Activated B cell treated with CpG ODN at 0.5 μM for 24 hours (primary cell): ENCODE measurements around the gene ST6GALNAC3. TPM values are rescaled to one million over a fixed set of nuclear protein-coding genes. Genes with fewer than 3 reads are reported as not detected.

Experiments used
- ATAC-seq: fragments of 200-7000 bp; cut with Tn5 transposase; one replicate; pipeline ENCODE4 v1.10.0; 2021; ENCODE audit warnings: low read depth, mild to moderate bottlenecking, moderate library complexity
- CTCF ChIA-PET: fragments of 350-600 bp; sonication (Branson Sonifier 250); formaldehyde crosslinking; loops from one replicate; lab custom pipeline; 2021; ENCODE audit warnings: antibody characterized with exemption; lab: Charles Lee
- POLR2A ChIA-PET: fragments of 350-600 bp; sonication (Branson Sonifier 250); formaldehyde crosslinking; loops from one replicate; lab custom pipeline; 2021; ENCODE audit warnings: antibody characterized with exemption; lab: Charles Lee
- DNase-seq: peaks from one replicate; pipeline ENCODE4 v3.0.0; 2022
- H3K27ac Mint-ChIP-seq: one replicate; pipeline ENCODE4 v1.8.0; 2020; ENCODE audit warnings: mixed read lengths
- H3K27me3 Mint-ChIP-seq: one replicate; pipeline ENCODE4 v1.8.0; 2021; ENCODE audit warnings: mixed read lengths
- H3K36me3 Mint-ChIP-seq: one replicate; pipeline ENCODE4 v1.8.0; 2021; ENCODE audit warnings: low read depth, mixed read lengths
- H3K4me1 Mint-ChIP-seq: one replicate; pipeline ENCODE4 v1.8.0; 2021; ENCODE audit warnings: mixed read lengths
- H3K4me3 Mint-ChIP-seq: one replicate; pipeline ENCODE4 v1.8.0; 2020; ENCODE audit warnings: mild to moderate bottlenecking, mixed read lengths
- H3K9me3 Mint-ChIP-seq: one replicate; pipeline ENCODE4 v1.8.0; 2020; ENCODE audit warnings: mixed read lengths
- CTCF ChIP-seq: fragments of 200-600 bp; IDR thresholded peaks from one replicate; pipeline ENCODE4 v1.8.0; 2022; ENCODE audit warnings: antibody characterized with exemption, mild to moderate bottlenecking
- intact Hi-C: fragments of 100-400 bp; cut with micrococcal nuclease; formaldehyde crosslinking; loops from one replicate; pipeline ENCODE4 v1.15.1; 2024
- total RNA-seq: library from RNA; stranded (reverse); gene quantifications from 2 replicates; pipeline ENCODE4 v1.2.3, GENCODE V29; 2022

Gene ST6GALNAC3
- total RNA-seq, 1 donor from 2014 or later, result 12.6 TPM

- H3K27ac Mint-ChIP-seq, result no peak overlapping the region
- H3K4me1 Mint-ChIP-seq, result peaks cover 7% of the 10 kb centered on the region
- no peaks in the 10 kb centered on the region for H3K9me3 Mint-ChIP-seq
- DNase-seq, result no peak
- H3K4me3 Mint-ChIP-seq, result no peak overlapping the region
- ATAC-seq, result no peak
- no peaks in the 10 kb centered on the region for H3K36me3 Mint-ChIP-seq
- H3K27me3 Mint-ChIP-seq, result no peaks in the 10 kb centered on the region
- no peak for TF ChIP-seq CTCF
- intact Hi-C loops, result no loop called here
- ChIA-PET POLR2A (no interaction called here), CTCF (no interaction called here)
Observed at GRCh38 chr1:76254104-76255030, 179.8 kb downstream of the ST6GALNAC3 start.

GRCh38 chr1:76256289-76257223 lies 182.0 kb downstream of the ST6GALNAC3 start:
- ATAC-seq (no peak), DNase-seq (no peak)
- Mint-ChIP-seq H3K4me1 (peaks cover 14% of the 10 kb centered on the region), H3K36me3 (no peaks in the 10 kb centered on the region), H3K9me3 (no peaks in the 10 kb centered on the region), H3K4me3 (no peak overlapping the region), H3K27me3 (no peaks in the 10 kb centered on the region), H3K27ac (no peak overlapping the region)
- POLR2A ChIA-PET, result no interaction called here
- intact Hi-C loops, result no loop called here
- CTCF ChIA-PET, result no interaction called here
- TF ChIP-seq CTCF, result no peak

GRCh38 chr1:76257823-76258222 lies 183.3 kb downstream of the ST6GALNAC3 start:
- Mint-ChIP-seq H3K9me3 (no peaks in the 10 kb centered on the region), H3K4me3 (no peak overlapping the region), H3K4me1 (peaks cover 14% of the 10 kb centered on the region), H3K27me3 (no peaks in the 10 kb centered on the region), H3K27ac (no peak overlapping the region), H3K36me3 (no peaks in the 10 kb centered on the region)
- CTCF ChIA-PET, result no interaction called here
- DNase-seq, result no peak
- POLR2A ChIA-PET, result no interaction called here
- intact Hi-C loops, result no loop called here
- ATAC-seq, result no peak
- TF ChIP-seq CTCF, result no peak

GRCh38 chr1:76259270-76259669 lies 184.7 kb downstream of the ST6GALNAC3 start:
- Mint-ChIP-seq H3K4me3 (no peak overlapping the region), H3K9me3 (no peaks in the 10 kb centered on the region), H3K36me3 (no peaks in the 10 kb centered on the region), H3K27me3 (no peaks in the 10 kb centered on the region), H3K27ac (no peak overlapping the region), H3K4me1 (peaks cover 14% of the 10 kb centered on the region)
- no peak for TF ChIP-seq CTCF
- intact Hi-C loops, result no loop called here
- POLR2A ChIA-PET, result no interaction called here
- CTCF ChIA-PET, result no interaction called here
- ATAC-seq, result no peak
- no peak for DNase-seq

GRCh38 chr1:76260279-76260678 lies 185.7 kb downstream of the ST6GALNAC3 start:
- CTCF ChIA-PET, result no interaction called here

More at GRCh38 chr1:76260279-76260678, 185.7 kb downstream of the ST6GALNAC3 start:
- TF ChIP-seq CTCF, result no peak
- ATAC-seq, result no peak
- Mint-ChIP-seq H3K36me3 (no peaks in the 10 kb centered on the region), H3K27ac (no peak overlapping the region), H3K9me3 (no peaks in the 10 kb centered on the region), H3K4me1 (peaks cover 14% of the 10 kb centered on the region), H3K4me3 (no peak overlapping the region), H3K27me3 (no peaks in the 10 kb centered on the region)
- POLR2A ChIA-PET, result no interaction called here
- intact Hi-C loops, result no loop called here
- no peak for DNase-seq
